HepG2 (cell line): ENCODE measurements around the gene CDA. TPM values are rescaled to one million over a fixed set of nuclear protein-coding genes. Genes with fewer than 3 reads are reported as not detected.

Experiments used
- CREM ChIP-seq, 2 experiments: sonication (generic) in 1 of 2; formaldehyde crosslinking in 1 of 2; IDR thresholded peaks; 2 replicates each; pipeline versions ENCODE4 v1.4.0 to v1.6.1; 2016 to 2020; ENCODE audit warnings: antibody characterized with exemption in 1 of 2, mild to moderate bottlenecking in 1 of 2, missing genetic modification reagents in 1 of 2
- FOXP1 ChIP-seq, 2 experiments: fragments of 450-650 bp in 1 of 2; IDR thresholded peaks; 2 replicates each; pipeline ENCODE4 v1.6.1; 2017 to 2018; ENCODE audit warnings: antibody characterized with exemption in 1 of 2
- SIN3A ChIP-seq: IDR thresholded peaks from 2 replicates; pipeline ENCODE4 v1.6.1; 2011; ENCODE audit warnings: low read depth, mild to moderate bottlenecking, control low read depth, low read length, borderline replicate concordance
- ZBTB20 ChIP-seq: sonication (generic); formaldehyde crosslinking; IDR thresholded peaks from 2 replicates; pipeline ENCODE4 v1.8.1; 2023; ENCODE audit warnings: missing genetic modification reagents, low read depth, mild to moderate bottlenecking, borderline replicate concordance
- ZNF124 ChIP-seq: sonication (generic); formaldehyde crosslinking; IDR thresholded peaks from 2 replicates; pipeline ENCODE4 v1.4.0; 2020; ENCODE audit warnings: missing genetic modification reagents
- polyA plus RNA-seq, 8 experiments: library from polyadenylated mRNA; depleted of rRNA in 3 of 8; stranded (reverse) in 7 of 8; unstranded in 1 of 8; fragments of >200 nt; fragmentation: Illumina TruSeq in 4 of 8; extraction: Trizol in 4 of 8; gene quantifications; 2 replicates each; pipeline versions ENCODE4 v1.2.1 to v1.2.3, GENCODE V29; 2011 to 2016; ENCODE audit warnings: low read depth in 4 of 8, missing spikeins in 1 of 8, mixed read lengths in 1 of 8; ENCODE audit not compliant: insufficient read depth in 1 of 8
- total RNA-seq, 5 experiments: library from RNA; depleted of rRNA; stranded (reverse); fragments of >200 nt; fragmentation: Illumina TruSeq; extraction: Trizol; gene quantifications; 2 replicates each; pipeline ENCODE4 v1.2.3, GENCODE V29; 2016; ENCODE audit warnings: low read depth in 1 of 5
- TF ChIP-seq, protein P1 (sequence below), 2 experiments: fragments of 450-650 bp in 1 of 2; sonication (generic) in 1 of 2; formaldehyde crosslinking in 1 of 2; IDR thresholded peaks; 2 replicates each; pipeline versions ENCODE4 v1.6.1 to v1.8.0; 2016 to 2022; ENCODE audit warnings: antibody characterized with exemption in 1 of 2, mild to moderate bottlenecking in 1 of 2, missing genetic modification reagents in 1 of 2
- TF ChIP-seq, protein P2 (sequence below): sonication (generic); formaldehyde crosslinking; IDR thresholded peaks from 2 replicates; pipeline ENCODE4 v1.5.1; 2020; ENCODE audit warnings: missing genetic modification reagents, mild to moderate bottlenecking, borderline replicate concordance
- TF ChIP-seq, protein P3 (sequence below): IDR thresholded peaks from 2 replicates; pipeline ENCODE4 v1.6.1; 2016; ENCODE audit warnings: low read depth
- TF ChIP-seq, protein P4 (sequence below): sonication (generic); formaldehyde crosslinking; IDR thresholded peaks from 2 replicates; pipeline ENCODE4 v1.4.0; 2020; ENCODE audit warnings: missing genetic modification reagents; ENCODE audit errors: not compliant biosample characterization
- TF ChIP-seq, protein P5 (sequence below), 2 experiments: sonication (generic) in 1 of 2; formaldehyde crosslinking in 1 of 2; IDR thresholded peaks; 2 replicates each; pipeline versions ENCODE4 v1.5.1 to v1.6.1; 2011 to 2020; ENCODE audit warnings: borderline replicate concordance in 1 of 2, low read depth in 1 of 2, low read length in 1 of 2, mild to moderate bottlenecking in 1 of 2, missing genetic modification reagents in 1 of 2, moderate library complexity in 1 of 2

CDA gene
- total and polyA plus RNA-seq, 2 of the 13 experiments (the other 11 are each of a cell fraction or from before 2014, with no cell fraction given) = 0.66 to 2.1 TPM

DNA sequence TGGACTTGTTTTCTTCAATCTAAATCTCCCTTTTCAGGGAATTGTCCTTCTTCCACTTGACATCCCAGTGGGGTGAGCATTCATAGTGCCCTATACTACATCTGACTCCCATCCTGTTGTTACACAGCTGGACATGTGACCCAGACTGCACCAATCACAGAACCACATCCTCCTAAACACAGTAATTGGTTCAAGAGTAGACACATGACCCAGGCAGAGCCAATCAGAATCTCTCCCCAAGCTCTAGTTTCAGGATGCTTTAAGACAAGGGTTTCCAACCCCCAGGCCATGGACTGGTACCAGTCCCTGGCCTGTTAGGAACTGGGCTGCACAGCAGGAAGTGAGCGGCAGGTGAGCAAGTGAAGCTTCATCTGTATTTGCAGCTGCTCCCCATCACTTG lies 77.9 kb downstream of the CDA start (continued):
- TF ChIP-seq, protein P1, sequence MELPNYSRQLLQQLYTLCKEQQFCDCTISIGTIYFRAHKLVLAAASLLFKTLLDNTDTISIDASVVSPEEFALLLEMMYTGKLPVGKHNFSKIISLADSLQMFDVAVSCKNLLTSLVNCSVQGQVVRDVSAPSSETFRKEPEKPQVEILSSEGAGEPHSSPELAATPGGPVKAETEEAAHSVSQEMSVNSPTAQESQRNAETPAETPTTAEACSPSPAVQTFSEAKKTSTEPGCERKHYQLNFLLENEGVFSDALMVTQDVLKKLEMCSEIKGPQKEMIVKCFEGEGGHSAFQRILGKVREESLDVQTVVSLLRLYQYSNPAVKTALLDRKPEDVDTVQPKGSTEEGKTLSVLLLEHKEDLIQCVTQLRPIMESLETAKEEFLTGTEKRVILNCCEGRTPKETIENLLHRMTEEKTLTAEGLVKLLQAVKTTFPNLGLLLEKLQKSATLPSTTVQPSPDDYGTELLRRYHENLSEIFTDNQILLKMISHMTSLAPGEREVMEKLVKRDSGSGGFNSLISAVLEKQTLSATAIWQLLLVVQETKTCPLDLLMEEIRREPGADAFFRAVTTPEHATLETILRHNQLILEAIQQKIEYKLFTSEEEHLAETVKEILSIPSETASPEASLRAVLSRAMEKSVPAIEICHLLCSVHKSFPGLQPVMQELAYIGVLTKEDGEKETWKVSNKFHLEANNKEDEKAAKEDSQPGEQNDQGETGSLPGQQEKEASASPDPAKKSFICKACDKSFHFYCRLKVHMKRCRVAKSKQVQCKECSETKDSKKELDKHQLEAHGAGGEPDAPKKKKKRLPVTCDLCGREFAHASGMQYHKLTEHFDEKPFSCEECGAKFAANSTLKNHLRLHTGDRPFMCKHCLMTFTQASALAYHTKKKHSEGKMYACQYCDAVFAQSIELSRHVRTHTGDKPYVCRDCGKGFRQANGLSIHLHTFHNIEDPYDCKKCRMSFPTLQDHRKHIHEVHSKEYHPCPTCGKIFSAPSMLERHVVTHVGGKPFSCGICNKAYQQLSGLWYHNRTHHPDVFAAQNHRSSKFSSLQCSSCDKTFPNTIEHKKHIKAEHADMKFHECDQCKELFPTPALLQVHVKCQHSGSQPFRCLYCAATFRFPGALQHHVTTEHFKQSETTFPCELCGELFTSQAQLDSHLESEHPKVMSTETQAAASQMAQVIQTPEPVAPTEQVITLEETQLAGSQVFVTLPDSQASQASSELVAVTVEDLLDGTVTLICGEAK (IDR thresholded peaks at IDR 0.05) = no peak
- TF ChIP-seq, protein P1 (CRISPR knock-in tag; IDR thresholded peaks at IDR 0.05) = no peak
- TF ChIP-seq ZNF124 (CRISPR knock-in tag) (no peak), CREM (IDR thresholded peaks at IDR 0.05) (no peak), CREM (CRISPR knock-in tag; IDR thresholded peaks at IDR 0.05) (no peak), FOXP1 (IDR thresholded peaks at IDR 0.05) (no peak), FOXP1 (CRISPR knock-in tag; IDR thresholded peaks at IDR 0.05) (no peak), ZBTB20 (CRISPR knock-in tag) (no peak), SIN3A (no peak)
- TF ChIP-seq, protein P2, sequence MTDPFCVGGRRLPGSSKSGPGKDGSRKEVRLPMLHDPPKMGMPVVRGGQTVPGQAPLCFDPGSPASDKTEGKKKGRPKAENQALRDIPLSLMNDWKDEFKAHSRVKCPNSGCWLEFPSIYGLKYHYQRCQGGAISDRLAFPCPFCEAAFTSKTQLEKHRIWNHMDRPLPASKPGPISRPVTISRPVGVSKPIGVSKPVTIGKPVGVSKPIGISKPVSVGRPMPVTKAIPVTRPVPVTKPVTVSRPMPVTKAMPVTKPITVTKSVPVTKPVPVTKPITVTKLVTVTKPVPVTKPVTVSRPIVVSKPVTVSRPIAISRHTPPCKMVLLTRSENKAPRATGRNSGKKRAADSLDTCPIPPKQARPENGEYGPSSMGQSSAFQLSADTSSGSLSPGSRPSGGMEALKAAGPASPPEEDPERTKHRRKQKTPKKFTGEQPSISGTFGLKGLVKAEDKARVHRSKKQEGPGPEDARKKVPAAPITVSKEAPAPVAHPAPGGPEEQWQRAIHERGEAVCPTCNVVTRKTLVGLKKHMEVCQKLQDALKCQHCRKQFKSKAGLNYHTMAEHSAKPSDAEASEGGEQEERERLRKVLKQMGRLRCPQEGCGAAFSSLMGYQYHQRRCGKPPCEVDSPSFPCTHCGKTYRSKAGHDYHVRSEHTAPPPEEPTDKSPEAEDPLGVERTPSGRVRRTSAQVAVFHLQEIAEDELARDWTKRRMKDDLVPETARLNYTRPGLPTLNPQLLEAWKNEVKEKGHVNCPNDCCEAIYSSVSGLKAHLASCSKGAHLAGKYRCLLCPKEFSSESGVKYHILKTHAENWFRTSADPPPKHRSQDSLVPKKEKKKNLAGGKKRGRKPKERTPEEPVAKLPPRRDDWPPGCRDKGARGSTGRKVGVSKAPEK = no peak
- TF ChIP-seq, protein P3, sequence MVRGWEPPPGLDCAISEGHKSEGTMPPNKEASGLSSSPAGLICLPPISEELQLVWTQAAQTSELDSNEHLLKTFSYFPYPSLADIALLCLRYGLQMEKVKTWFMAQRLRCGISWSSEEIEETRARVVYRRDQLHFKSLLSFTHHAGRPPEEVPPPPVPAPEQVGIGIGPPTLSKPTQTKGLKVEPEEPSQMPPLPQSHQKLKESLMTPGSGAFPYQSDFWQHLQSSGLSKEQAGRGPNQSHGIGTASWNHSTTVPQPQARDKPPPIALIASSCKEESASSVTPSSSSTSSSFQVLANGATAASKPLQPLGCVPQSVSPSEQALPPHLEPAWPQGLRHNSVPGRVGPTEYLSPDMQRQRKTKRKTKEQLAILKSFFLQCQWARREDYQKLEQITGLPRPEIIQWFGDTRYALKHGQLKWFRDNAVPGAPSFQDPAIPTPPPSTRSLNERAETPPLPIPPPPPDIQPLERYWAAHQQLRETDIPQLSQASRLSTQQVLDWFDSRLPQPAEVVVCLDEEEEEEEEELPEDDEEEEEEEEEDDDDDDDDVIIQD (CRISPR knock-in tag) = no peak
- TF ChIP-seq, protein P4, sequence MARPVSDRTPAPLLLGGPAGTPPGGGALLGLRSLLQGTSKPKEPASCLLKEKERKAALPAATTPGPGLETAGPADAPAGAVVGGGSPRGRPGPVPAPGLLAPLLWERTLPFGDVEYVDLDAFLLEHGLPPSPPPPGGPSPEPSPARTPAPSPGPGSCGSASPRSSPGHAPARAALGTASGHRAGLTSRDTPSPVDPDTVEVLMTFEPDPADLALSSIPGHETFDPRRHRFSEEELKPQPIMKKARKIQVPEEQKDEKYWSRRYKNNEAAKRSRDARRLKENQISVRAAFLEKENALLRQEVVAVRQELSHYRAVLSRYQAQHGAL (CRISPR knock-in tag) = no peak
- TF ChIP-seq, protein P5, sequence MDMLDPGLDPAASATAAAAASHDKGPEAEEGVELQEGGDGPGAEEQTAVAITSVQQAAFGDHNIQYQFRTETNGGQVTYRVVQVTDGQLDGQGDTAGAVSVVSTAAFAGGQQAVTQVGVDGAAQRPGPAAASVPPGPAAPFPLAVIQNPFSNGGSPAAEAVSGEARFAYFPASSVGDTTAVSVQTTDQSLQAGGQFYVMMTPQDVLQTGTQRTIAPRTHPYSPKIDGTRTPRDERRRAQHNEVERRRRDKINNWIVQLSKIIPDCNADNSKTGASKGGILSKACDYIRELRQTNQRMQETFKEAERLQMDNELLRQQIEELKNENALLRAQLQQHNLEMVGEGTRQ (IDR thresholded peaks at IDR 0.05; ENCODE audit: low read depth, low read length) = peak; percentile 84
- TF ChIP-seq, protein P5 (CRISPR knock-in tag; IDR thresholded peaks at IDR 0.05; ENCODE audit: borderline replicate concordance) = peak; percentile 82; the same call in 1 of the 2 replicates
